SKM-1 (cell line): ENCODE data around the gene RHBDF1.
"Not testable (repeated sequence)": the region's sequence is repeated elsewhere in the genome, so short reads cannot be mapped to it uniquely, and the experiment has no call there.

Experiments used
- DNase-seq: peaks from one replicate; lab custom pipeline; 2025; ENCODE audit not compliant: unreplicated experiment; lab: John Stamatoyannopoulos, UW

Gene RHBDF1

DNA sequence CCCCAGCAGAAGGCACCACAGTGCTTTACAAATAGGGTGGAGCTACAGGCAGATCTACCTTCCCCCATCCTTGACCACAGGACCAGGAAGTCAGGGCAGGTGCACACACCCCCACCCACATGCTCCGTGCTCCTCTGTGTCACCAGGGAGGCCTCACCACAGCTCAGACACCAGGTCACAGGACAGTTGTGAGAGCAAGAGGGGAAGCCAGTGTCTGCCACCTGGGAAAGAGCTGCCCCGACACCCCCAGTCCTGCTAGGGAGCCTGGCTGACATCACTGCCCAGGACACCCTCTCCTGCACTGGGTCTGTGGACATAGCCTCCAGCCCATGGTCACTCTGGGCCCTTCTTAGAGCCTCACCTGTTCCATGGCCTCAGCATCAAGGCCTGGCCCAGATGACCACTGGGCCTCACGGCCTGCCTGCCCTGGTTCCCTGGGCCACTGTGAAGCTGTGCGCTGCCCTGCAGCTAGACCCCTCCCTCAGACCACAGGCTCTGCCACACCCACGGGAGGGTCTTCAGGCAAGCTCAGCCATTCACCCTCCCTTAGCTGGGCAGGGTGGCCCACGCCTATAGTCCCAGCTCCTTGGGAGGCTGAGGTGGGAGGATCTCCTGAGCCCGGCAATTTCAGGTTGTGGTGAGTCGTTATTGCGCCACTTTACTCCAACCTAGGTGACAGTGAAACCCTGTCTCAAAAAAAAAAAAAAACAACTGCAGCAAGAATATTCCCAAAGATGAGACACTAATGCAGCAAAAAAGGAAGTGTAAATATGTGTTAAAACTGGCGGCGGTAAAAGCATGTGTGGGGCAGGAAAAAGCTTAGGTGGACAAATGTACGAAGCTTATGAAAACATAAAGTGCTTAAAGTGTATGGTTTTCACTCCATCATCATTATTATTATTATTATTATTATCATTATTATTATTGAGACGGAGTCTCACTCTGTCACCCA is 33.2 kb downstream of the RHBDF1 start:
- DNase-seq = peak; percentile 19

GRCh38 chr16:38206-38605 is 34.2 kb downstream of the RHBDF1 start:
- not testable (repeated sequence) for DNase-seq

DNA sequence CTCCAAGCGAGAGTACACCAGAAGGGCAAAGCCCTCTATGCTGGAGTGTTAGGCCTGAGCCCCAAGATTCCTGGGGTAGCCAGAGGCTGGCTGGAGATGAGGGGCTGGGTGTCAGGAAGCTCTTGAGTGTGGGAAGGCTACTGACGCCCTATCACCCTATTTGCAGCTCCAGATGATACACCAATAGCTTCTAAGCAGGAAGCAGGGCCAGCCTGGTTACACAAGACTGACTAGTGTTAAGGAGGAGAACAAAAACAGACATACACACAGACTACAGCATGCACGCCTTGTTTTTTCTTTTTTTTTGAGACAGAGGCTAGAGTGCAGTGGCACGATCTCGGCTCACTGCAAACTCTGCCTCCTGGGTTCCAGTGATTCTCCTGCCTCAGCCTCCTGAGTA is 34.9 kb downstream of the RHBDF1 start:
- DNase-seq = peak; percentile 25

- DNase-seq = no peak
Measured at GRCh38 chr16:36336-36984, 36.0 kb downstream of the RHBDF1 start.

DNA sequence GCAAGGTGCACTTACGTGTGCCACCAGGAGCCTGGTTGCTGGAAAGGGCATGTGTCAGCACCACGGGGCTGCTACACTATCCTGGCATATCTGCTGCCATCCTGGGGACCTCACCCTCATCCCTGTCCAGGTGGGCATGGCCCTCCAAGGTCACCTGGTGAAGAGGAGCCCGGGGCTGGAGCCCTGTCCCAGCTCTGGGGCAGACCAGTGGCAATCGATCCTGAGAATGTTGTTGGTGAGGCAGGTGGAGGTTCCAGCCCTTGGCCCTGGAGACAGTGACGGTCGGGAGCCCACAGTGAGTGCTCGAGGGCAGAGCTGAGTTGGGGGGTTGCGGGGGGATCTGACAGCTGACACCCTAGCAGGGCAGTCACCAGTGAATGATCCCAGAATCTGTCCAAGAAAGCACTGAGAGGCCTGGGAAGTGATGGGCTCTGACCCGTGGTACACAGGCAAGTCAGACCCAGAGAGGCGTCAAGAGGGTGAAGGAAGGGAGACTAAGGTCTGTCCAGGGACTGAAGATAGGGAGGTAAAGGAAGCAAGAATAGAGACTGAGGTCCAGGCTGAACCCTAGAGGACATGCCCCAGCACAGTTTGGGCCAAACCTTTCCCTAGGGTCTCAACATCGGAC is 36.6 kb downstream of the RHBDF1 start:
- DNase-seq = no peak

DNA sequence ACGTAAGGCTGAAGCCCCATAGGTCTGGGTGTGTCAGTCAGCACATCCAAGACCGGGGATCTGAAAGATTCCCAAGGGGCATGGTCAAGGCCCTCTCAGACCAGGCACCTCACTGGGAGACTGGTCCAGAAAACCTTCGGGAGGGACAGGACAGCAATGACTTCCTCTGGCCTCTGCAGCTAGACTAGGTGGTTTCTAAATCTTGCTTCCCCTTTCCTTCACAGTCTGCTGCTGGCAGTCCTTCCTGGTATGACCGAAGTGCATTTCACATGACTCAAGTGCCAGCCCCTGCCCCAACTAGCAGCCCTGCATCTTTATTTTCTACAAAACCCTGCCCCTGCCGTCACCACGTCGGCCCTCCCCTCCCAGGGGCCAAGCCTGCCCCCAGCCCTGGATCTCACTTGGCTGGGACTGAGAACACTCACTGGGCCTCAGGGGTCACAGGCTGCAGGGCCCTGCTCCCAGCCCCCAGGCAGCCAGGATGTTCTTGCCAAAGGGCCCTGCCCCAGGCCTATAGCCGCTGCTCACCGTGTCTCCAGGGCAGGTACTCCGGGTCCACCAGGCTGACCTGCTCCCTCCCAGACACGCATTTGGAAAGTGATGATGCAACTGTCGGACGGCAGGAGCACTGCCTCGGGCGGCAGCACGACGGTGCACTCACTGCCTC is 37.3 kb downstream of the RHBDF1 start:
- peak; percentile 80 for DNase-seq

DNA sequence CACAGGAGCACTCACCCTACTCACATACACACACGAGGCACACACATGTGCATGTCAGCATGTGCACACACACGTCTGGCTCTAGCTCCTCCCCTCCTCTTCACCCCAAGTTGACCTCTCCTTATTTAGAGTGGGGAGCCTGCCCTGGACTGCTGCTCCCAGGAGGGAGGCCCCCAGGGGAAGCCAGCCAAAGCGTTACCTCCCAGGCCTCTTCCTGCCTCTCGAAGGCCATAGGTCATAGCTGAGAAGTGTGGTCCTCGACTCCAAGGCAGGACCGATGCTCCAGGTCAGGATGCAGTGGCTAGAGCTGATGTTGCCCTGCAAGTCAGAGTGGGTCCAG is 37.8 kb downstream of the RHBDF1 start:
- DNase-seq = no peak

DNA sequence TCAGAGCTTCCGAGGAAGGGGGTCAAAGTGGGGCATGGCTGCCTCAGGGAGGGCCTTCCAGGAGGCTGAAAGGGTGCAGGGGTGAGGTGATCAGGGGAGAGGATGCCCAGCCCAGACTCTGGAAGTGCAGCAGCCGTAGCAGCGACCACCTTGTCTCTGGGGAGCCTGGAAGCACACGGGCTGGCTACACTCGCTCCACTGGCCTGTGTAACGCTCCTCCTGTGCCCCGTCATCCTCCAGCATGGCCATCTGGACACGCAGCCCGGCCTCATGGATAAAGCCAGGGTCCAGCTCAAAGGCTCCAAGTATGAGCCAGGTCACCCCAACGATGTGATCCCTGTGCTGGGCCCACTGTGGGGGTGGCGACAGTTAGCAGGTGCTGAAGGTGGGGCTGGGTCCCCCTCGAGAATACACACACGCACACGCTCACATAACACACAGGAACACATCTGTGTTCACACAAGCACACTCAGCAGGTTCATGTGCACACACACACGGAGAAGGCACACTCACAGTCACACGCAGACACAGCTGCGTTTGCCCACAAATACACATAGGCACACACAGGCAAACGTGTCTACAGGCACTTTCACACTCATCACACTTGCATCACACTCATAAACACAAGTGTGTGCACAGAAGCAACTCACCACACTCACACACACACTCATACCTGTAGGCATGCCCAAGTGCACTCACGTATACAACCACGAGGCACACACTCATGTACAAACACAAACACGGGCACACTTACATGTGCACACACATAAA is 38.4 kb downstream of the RHBDF1 start:
- DNase-seq = no peak

DNA sequence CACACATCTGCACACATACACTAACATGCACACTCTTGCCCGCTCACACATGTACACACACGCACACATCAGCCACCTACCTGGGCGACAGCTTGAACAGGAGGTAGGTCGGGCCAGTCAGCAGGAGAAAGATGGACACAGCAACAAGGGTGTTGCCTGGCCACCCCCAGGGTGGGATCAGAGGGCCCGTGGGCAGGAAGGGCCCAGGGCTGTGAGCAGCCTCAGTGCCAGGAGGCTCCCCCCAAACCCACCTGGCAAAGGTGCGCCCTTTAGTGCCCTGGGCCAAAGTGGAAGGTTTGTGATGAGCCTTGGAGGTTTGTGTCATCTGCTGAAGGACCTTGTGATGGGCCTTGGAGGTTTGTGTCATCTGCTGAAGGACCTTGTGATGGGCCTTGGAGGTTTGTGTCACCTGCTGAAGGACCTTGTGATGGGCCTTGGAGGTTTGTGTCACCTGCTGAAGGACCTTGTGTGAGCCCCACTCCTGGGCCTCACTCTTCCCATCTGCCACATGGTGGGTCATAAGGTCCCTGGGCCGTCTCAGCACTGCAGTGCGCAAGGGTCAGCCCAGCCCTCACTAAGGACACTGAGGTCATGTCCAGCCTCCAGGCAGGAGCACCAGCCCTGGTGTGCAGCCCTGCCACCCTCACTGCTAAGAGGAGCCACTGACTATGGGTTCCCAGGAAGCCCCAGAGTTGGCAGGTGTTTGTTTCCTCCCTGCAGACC is 39.1 kb downstream of the RHBDF1 start:
- not testable (repeated sequence) for DNase-seq

DNA sequence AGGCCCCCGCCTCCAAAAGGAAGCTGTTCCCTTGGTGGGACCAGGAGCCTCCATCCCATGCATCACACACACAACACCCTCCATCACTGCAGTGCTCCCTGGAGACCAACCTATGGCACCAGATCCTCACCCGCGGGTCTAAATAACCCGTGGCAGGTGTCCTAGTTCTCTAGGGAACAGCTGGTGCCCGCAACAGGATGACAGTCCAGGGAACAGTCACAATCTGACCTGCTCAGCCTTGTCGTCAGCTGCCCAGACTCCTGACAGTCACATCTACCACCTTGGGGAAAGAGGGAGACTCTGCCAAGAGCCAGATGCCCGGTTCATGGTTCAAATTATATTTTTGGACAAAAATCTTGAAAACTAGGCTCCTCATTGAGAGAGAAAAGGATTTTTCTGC is 41.8 kb downstream of the RHBDF1 start:
- not testable (repeated sequence) for DNase-seq

GRCh38 chr16:25926-26348 is 46.5 kb downstream of the RHBDF1 start:
- DNase-seq = not testable (repeated sequence)

GRCh38 chr16:24151-24550 is 48.3 kb downstream of the RHBDF1 start:
- not testable (repeated sequence) for DNase-seq

DNA sequence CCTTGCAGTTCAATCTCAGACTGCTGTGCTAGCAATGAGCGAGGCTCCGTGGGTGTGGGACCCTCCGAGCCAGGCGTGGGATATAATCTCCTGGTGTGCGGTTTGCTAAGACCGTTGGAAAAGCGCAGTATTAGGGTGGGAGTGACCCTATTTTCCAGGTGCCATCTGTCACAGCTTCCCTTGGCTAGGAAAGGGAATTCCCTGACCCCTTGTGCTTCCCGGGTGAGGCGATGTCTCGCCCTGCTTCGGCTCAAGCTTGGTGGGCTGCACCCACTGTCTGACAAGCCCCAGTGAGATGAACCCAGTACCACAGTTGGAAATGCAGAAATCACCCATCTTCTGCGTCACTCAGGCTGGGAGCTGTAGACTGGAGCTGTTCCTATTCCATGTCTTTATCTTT is 51.5 kb downstream of the RHBDF1 start:
- not testable (repeated sequence) for DNase-seq

- DNase-seq = not testable (repeated sequence)
Measured at GRCh38 chr16:17062-17765, 55.2 kb downstream of the RHBDF1 start.

DNA sequence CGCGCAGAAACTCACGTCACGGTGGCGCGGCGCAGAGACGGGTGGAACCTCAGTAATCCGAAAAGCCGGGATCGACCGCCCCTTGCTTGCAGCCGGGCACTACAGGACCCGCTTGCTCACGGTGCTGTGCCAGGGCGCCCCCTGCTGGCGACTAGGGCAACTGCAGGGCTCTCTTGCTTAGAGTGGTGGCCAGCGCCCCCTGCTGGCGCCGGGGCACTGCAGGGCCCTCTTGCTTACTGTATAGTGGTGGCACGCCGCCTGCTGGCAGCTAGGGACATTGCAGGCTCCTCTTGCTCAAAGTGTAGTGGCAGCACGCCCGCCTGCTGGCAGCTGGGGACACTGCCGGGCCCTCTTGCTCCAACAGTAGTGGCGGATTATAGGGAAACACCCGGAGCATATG is 61.7 kb downstream of the RHBDF1 start:
- DNase-seq = peak; percentile 35

DNA sequence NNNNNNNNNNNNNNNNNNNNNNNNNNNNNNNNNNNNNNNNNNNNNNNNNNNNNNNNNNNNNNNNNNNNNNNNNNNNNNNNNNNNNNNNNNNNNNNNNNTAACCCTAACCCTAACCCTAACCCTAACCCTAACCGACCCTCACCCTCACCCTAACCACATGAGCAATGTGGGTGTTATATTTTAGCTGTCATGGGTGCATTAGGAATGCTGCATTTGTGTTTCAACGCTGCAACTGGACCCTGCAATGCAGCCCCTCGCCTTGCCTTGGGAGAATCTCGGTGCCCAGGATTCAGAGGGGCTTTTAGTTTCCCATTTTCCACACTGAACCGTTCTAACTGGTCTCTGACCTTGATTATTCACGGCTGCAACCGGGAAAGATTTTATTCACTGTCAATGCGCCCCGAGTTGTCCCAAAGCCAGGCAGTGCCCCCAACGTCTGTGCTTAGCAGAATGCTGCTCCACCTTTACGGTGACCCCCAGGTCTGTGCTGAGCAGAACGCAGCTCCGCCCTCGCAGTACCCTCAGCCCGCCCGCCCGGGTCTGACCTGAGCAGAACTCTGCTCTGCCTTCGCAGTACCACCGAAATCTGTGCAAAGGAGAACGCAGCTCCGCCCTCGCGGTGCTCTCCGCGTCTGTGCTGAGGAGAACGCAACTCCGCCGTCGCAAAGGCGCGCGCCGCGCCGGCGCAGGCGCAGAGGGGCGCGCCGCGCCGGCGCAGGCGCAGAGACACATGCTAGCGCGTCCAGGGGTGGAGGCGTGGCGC is 62.3 kb downstream of the RHBDF1 start:
- DNase-seq = no peak
